H9 (cell line): ENCODE results near the gene WDR27. TPM values are rescaled to one million over a fixed set of nuclear protein-coding genes. Genes with fewer than 3 reads are reported as not detected.

Experiments used
- DNase-seq: peaks from one replicate; pipeline ENCODE4 v3.0.0-alpha.2; 2017
- H2AFZ ChIP-seq: one replicate; pipeline ENCODE4 v1.6.1; 2013; ENCODE audit warnings: mild to moderate bottlenecking, low read length, control low read depth, moderate library complexity
- H2AK5ac ChIP-seq: 2 replicates; pipeline ENCODE4 v1.6.1; 2013; ENCODE audit warnings: low read length, control low read depth, mixed read lengths; ENCODE audit not compliant: insufficient read length
- H2BK120ac ChIP-seq: one replicate; pipeline ENCODE4 v1.6.1; 2013; ENCODE audit warnings: low read depth, mild to moderate bottlenecking, low read length, control low read depth, inconsistent platforms; ENCODE audit not compliant: poor library complexity, severe bottlenecking
- H2BK12ac ChIP-seq: 2 replicates; pipeline ENCODE4 v1.6.1; 2013; ENCODE audit warnings: low read length, control low read depth, mixed read lengths, low read depth; ENCODE audit not compliant: insufficient read length
- H2BK15ac ChIP-seq: 2 replicates; pipeline ENCODE4 v1.6.1; 2013; ENCODE audit warnings: low read depth, low read length, control low read depth
- H2BK20ac ChIP-seq: one replicate; pipeline ENCODE4 v1.6.1; 2013; ENCODE audit warnings: low read depth, mild to moderate bottlenecking, low read length, control low read depth, inconsistent platforms; ENCODE audit not compliant: poor library complexity, severe bottlenecking
- H2BK5ac ChIP-seq: 2 replicates; pipeline ENCODE4 v1.6.1; 2013; ENCODE audit warnings: low read length, control low read depth, mixed read lengths; ENCODE audit not compliant: insufficient read length
- H3K14ac ChIP-seq: 2 replicates; pipeline ENCODE4 v1.6.1; 2013; ENCODE audit warnings: low read length, control low read depth; ENCODE audit not compliant: insufficient read depth
- H3K18ac ChIP-seq: 2 replicates; pipeline ENCODE4 v1.6.1; 2013; ENCODE audit warnings: low read depth, mild to moderate bottlenecking, mixed read lengths, low read length, control low read depth; ENCODE audit not compliant: insufficient read length
- H3K23ac ChIP-seq: 2 replicates; pipeline ENCODE4 v1.6.1; 2013; ENCODE audit warnings: low read length, control low read depth, mixed read lengths, low read depth; ENCODE audit not compliant: insufficient read length
- H3K23me2 ChIP-seq: 2 replicates; pipeline ENCODE4 v1.6.1; 2013; ENCODE audit warnings: low read depth, mild to moderate bottlenecking, mixed read lengths, low read length, control low read depth; ENCODE audit not compliant: insufficient read length, poor library complexity, severe bottlenecking
- H3K27ac ChIP-seq: 2 replicates; pipeline ENCODE4 v1.5.1; 2013; ENCODE audit warnings: low read length, control low read depth, mixed read lengths, low read depth; ENCODE audit not compliant: insufficient read length
- H3K27me3 ChIP-seq: 2 replicates; pipeline ENCODE4 v1.6.1; 2013; ENCODE audit warnings: low read length, control low read depth, inconsistent platforms; ENCODE audit not compliant: insufficient read depth
- H3K4ac ChIP-seq: 2 replicates; pipeline ENCODE4 v1.6.1; 2013; ENCODE audit warnings: low read depth, mild to moderate bottlenecking, control low read depth, inconsistent platforms, low read length, moderate library complexity
- H3K4me1 ChIP-seq: 2 replicates; pipeline ENCODE4 v1.6.1; 2013; ENCODE audit warnings: low read length, control low read depth, inconsistent platforms; ENCODE audit not compliant: insufficient read depth
- H3K4me2 ChIP-seq: 2 replicates; pipeline ENCODE4 v1.6.1; 2013; ENCODE audit warnings: low read length, control low read depth, mixed read lengths; ENCODE audit not compliant: insufficient read length, insufficient read depth
- H3K56ac ChIP-seq: 2 replicates; pipeline ENCODE4 v1.6.1; 2013; ENCODE audit warnings: low read depth, mild to moderate bottlenecking, mixed read lengths, low read length, control low read depth; ENCODE audit not compliant: insufficient read length
- H3K79me1 ChIP-seq: 2 replicates; pipeline ENCODE4 v1.6.1; 2013; ENCODE audit warnings: low read depth, mild to moderate bottlenecking, moderate library complexity, low read length, control low read depth, inconsistent platforms; ENCODE audit not compliant: insufficient read depth, poor library complexity, severe bottlenecking
- H3K79me2 ChIP-seq: 2 replicates; pipeline ENCODE4 v1.6.1; 2013; ENCODE audit warnings: low read length, control low read depth, inconsistent platforms; ENCODE audit not compliant: insufficient read depth
- H3K9ac ChIP-seq: 2 replicates; pipeline ENCODE4 v1.6.1; 2013; ENCODE audit warnings: low read length, control low read depth, mixed read lengths; ENCODE audit not compliant: insufficient read length; ENCODE audit errors: extremely low read depth
- H3K9me3 ChIP-seq: one replicate; pipeline ENCODE4 v1.6.1; 2013; ENCODE audit warnings: low read depth, low read length, inconsistent platforms; ENCODE audit not compliant: control insufficient read depth
- H3T11ph ChIP-seq: one replicate; pipeline ENCODE4 v1.6.1; 2013; ENCODE audit warnings: mild to moderate bottlenecking, low read length, control low read depth, inconsistent platforms
- H4K20me1 ChIP-seq: one replicate; pipeline ENCODE4 v1.6.1; 2013; ENCODE audit not compliant: control insufficient read depth, insufficient read length, insufficient read depth
- H4K5ac ChIP-seq: 2 replicates; pipeline ENCODE4 v1.6.1; 2013; ENCODE audit warnings: low read depth, mild to moderate bottlenecking, mixed read lengths, low read length, control low read depth; ENCODE audit not compliant: insufficient read length
- H4K8ac ChIP-seq: replicated peaks from 2 replicates; pipeline ENCODE4 v1.6.1; 2013; ENCODE audit warnings: low read length, control low read depth, mixed read lengths, low read depth; ENCODE audit not compliant: insufficient read length
- H4K91ac ChIP-seq: 2 replicates; pipeline ENCODE4 v1.6.1; 2013; ENCODE audit warnings: low read depth, mild to moderate bottlenecking, moderate library complexity, mixed read lengths, low read length, control low read depth; ENCODE audit not compliant: insufficient read length
- H3K27ac Mint-ChIP-seq, 3 experiments: 2 replicates in 2 of 3; 3 replicates in 1 of 3; pipeline ENCODE4 v1.8.0; 2020 to 2021; ENCODE audit warnings: mixed read lengths in 3 of 3, mild to moderate bottlenecking in 1 of 3, moderate library complexity in 1 of 3
- H3K27me3 Mint-ChIP-seq: 2 replicates; pipeline ENCODE4 v1.8.0; 2021; ENCODE audit warnings: low read depth, mild to moderate bottlenecking, moderate library complexity, mixed read lengths
- H3K36me3 Mint-ChIP-seq, 3 experiments: 2 replicates in 2 of 3; 3 replicates in 1 of 3; pipeline ENCODE4 v1.8.0; 2020 to 2021; ENCODE audit warnings: low read depth in 3 of 3, mixed read lengths in 3 of 3; ENCODE audit not compliant: insufficient read depth in 1 of 3
- H3K4me1 Mint-ChIP-seq, 2 experiments: 2 replicates each; pipeline ENCODE4 v1.8.0; 2020; ENCODE audit warnings: mixed read lengths in 2 of 2
- H3K4me3 Mint-ChIP-seq, 2 experiments: 2 replicates in 1 of 2; 3 replicates in 1 of 2; pipeline ENCODE4 v1.8.0; 2020 to 2021; ENCODE audit warnings: mild to moderate bottlenecking in 2 of 2, mixed read lengths in 2 of 2, moderate library complexity in 1 of 2
- H3K9me3 Mint-ChIP-seq, 2 experiments: 2 replicates in 1 of 2; 3 replicates in 1 of 2; pipeline ENCODE4 v1.8.0; 2020; ENCODE audit warnings: mild to moderate bottlenecking in 2 of 2, mixed read lengths in 2 of 2, moderate library complexity in 1 of 2
- WGBS: extraction: QIAGEN DNeasy Blood & Tissue Kit; methylation state at CpG from one replicate; pipeline ENCODE4 v1.1.7; 2013; ENCODE audit warnings: missing lambda C conversion rate, low lambda C conversion rate, mixed read lengths; ENCODE audit not compliant: insufficient read length; ENCODE audit errors: extremely low coverage; 5-methylcytosine and 5-hydroxymethylcytosine counted together
- total RNA-seq: library from RNA; stranded (reverse); gene quantifications from 2 replicates; pipeline ENCODE4 v1.2.1, GENCODE V29; 2021
- TF ChIP-seq, protein P1 (sequence below): fragments of 200-600 bp; sonication (generic); conservative IDR thresholded peaks from 3 replicates; pipeline ENCODE4 v1.8.0; 2021; ENCODE audit warnings: antibody characterized with exemption, mild to moderate bottlenecking

WDR27 gene
- total RNA-seq, 1 experiment from 2014 or later, result 48.7 TPM

DNA sequence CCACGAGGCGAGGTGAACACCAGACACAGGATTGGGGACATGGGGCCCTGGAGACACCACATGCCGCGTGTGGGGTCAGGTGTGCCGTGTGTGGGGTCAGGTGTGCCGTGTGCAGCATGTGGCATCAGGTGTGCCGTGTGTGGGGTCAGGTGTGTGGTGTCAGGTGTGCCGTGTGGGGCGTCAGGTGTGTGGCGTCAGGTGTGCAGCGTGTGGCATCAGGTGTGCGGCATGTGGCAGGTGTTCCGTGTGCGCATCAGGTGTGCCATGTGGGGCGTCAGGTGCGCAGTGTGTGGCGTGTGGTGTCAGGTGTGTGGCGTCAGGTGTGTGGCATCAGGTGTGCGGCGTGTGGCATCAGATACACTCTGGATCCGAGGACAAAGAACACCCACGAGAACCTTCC lies 77.9 kb downstream of the WDR27 start:
- H3K56ac ChIP-seq, result no peak overlapping the region
- no peak overlapping the region for H2BK15ac ChIP-seq
- no peak overlapping the region for H4K5ac ChIP-seq
- no CpG with 5 or more reads among the region's 22 CpGs for WGBS
- H3K9me3 Mint-ChIP-seq, result peaks cover 2 to 9% of the 10 kb centered on the region in 2 experiments; a peak in 3 of 5 replicates
- H3K27ac ChIP-seq, result no peak overlapping the region
- H3K4me1 ChIP-seq, result peaks cover 13% of the 10 kb centered on the region; the same call in 1 of the 2 replicates
- H3K4me1 Mint-ChIP-seq, result peaks cover 37 to 50% of the 10 kb centered on the region in 2 experiments
- DNase-seq, result no peak
- H2AK5ac ChIP-seq, result no peak overlapping the region
- H4K20me1 ChIP-seq, result no peaks in the 10 kb centered on the region
- H4K8ac ChIP-seq, result no peak overlapping the region
- H3K23me2 ChIP-seq, result no peaks in the 10 kb centered on the region
- no peak overlapping the region for H2BK120ac ChIP-seq
- no peak overlapping the region for H3T11ph ChIP-seq
- H3K27me3 ChIP-seq, result no peaks in the 10 kb centered on the region
- no peak overlapping the region for H3K4me2 ChIP-seq
- no peak overlapping the region for H3K18ac ChIP-seq
- H3K14ac ChIP-seq, result no peak overlapping the region
- H3K23ac ChIP-seq, result no peak overlapping the region
- H3K27me3 Mint-ChIP-seq, result no peaks in the 10 kb centered on the region
- no peak overlapping the region for H2BK5ac ChIP-seq
- no peaks in the 10 kb centered on the region for H3K79me1 ChIP-seq
- H3K79me2 ChIP-seq, result no peaks in the 10 kb centered on the region
- TF ChIP-seq, protein P1, sequence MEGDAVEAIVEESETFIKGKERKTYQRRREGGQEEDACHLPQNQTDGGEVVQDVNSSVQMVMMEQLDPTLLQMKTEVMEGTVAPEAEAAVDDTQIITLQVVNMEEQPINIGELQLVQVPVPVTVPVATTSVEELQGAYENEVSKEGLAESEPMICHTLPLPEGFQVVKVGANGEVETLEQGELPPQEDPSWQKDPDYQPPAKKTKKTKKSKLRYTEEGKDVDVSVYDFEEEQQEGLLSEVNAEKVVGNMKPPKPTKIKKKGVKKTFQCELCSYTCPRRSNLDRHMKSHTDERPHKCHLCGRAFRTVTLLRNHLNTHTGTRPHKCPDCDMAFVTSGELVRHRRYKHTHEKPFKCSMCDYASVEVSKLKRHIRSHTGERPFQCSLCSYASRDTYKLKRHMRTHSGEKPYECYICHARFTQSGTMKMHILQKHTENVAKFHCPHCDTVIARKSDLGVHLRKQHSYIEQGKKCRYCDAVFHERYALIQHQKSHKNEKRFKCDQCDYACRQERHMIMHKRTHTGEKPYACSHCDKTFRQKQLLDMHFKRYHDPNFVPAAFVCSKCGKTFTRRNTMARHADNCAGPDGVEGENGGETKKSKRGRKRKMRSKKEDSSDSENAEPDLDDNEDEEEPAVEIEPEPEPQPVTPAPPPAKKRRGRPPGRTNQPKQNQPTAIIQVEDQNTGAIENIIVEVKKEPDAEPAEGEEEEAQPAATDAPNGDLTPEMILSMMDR, result no peak
- no peaks in the 10 kb centered on the region for H3K9me3 ChIP-seq
- H2AFZ ChIP-seq, result no peak overlapping the region
- no peak overlapping the region for H2BK12ac ChIP-seq
- no peak overlapping the region for H3K9ac ChIP-seq
- peak overlapping the region in 1 of 3 experiments; percentile 26; a peak in 3 of 7 replicates for H3K27ac Mint-ChIP-seq
- H2BK20ac ChIP-seq, result no peak overlapping the region
- no peak overlapping the region for H4K91ac ChIP-seq
- H3K36me3 Mint-ChIP-seq, result peaks cover 28 to 49% (median 46%) of the 10 kb centered on the region in 3 experiments
- no peak overlapping the region for H3K4ac ChIP-seq
- no peak overlapping the region for H3K4me3 Mint-ChIP-seq
